Adrenal gland (tissue), 5 donors: Measurements from ENCODE around the gene RASSF9.

Experiments
- POLR2A ChIP-seq, 2 donors: fragments of 450-650 bp; IDR thresholded peaks; one replicate each; pipeline ENCODE4 v1.6.1; 2017; ENCODE audit warnings: antibody characterized with exemption in 2 of 2, mild to moderate bottlenecking in 2 of 2, moderate library complexity in 1 of 2
- TF ChIP-seq, protein P1 (sequence below), 6 experiments: fragments of 450-650 bp in 4 of 6; fragments of 200-600 bp in 2 of 6; sonication (generic) in 1 of 6; IDR thresholded peaks; 1 replicate in 5 of 6; 2 replicates in 1 of 6; pipeline versions ENCODE4 v1.5.1 to v1.8.0; 2016 to 2021; ENCODE audit warnings: antibody characterized with exemption in 6 of 6, mild to moderate bottlenecking in 2 of 6, moderate library complexity in 1 of 6
- donor health status: DM: no; HTN: no; CAD: no.

DNA sequence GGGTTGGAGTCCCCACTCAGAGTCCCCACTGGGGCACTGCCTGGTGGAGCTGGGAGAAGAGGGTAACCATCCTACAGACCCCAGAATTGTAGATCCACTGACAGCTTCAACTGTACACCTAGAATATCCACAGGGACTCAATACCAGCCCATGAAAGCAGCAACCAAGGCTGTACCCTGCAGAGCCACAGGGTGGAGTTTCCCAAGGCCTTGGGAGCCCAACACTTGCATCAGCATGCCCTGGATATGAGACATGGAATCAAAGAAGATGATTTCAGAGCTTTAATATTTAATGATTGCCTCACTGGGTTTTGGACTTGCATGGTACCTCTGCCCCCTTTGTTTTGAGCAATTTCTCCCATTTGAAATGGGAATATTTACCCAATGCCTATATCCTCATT lies 80.4 kb downstream of the RASSF9 start:
- TF ChIP-seq POLR2A (IDR thresholded peaks at IDR 0.05), result no peak
- TF ChIP-seq, protein P1, sequence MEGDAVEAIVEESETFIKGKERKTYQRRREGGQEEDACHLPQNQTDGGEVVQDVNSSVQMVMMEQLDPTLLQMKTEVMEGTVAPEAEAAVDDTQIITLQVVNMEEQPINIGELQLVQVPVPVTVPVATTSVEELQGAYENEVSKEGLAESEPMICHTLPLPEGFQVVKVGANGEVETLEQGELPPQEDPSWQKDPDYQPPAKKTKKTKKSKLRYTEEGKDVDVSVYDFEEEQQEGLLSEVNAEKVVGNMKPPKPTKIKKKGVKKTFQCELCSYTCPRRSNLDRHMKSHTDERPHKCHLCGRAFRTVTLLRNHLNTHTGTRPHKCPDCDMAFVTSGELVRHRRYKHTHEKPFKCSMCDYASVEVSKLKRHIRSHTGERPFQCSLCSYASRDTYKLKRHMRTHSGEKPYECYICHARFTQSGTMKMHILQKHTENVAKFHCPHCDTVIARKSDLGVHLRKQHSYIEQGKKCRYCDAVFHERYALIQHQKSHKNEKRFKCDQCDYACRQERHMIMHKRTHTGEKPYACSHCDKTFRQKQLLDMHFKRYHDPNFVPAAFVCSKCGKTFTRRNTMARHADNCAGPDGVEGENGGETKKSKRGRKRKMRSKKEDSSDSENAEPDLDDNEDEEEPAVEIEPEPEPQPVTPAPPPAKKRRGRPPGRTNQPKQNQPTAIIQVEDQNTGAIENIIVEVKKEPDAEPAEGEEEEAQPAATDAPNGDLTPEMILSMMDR (IDR thresholded peaks at IDR 0.05), result no peak
